Measurements from ENCODE around the gene TNK2.

GRCh38 chr3:195911946-195912270, 3.6 kb upstream of the TNK2 start:
- TF ChIP-seq POLR2A (IDR thresholded peaks at IDR 0.05; ENCODE audit: low read length) (peak; percentile 22), GATA1 (IDR thresholded peaks at IDR 0.05; ENCODE audit: low read depth, low read length) (no peak)
